GM18511 (cell line): ENCODE measurements around the gene IFRD2.

ENCODE experiments used
- ATAC-seq: cut with Tn5 transposase; IDR thresholded peaks from one replicate; pipeline ENCODE4 v1.9.1; 2021; ENCODE audit warnings: mild to moderate bottlenecking, moderate library complexity; ENCODE audit not compliant: unreplicated experiment

The IFRD2 gene

DNA sequence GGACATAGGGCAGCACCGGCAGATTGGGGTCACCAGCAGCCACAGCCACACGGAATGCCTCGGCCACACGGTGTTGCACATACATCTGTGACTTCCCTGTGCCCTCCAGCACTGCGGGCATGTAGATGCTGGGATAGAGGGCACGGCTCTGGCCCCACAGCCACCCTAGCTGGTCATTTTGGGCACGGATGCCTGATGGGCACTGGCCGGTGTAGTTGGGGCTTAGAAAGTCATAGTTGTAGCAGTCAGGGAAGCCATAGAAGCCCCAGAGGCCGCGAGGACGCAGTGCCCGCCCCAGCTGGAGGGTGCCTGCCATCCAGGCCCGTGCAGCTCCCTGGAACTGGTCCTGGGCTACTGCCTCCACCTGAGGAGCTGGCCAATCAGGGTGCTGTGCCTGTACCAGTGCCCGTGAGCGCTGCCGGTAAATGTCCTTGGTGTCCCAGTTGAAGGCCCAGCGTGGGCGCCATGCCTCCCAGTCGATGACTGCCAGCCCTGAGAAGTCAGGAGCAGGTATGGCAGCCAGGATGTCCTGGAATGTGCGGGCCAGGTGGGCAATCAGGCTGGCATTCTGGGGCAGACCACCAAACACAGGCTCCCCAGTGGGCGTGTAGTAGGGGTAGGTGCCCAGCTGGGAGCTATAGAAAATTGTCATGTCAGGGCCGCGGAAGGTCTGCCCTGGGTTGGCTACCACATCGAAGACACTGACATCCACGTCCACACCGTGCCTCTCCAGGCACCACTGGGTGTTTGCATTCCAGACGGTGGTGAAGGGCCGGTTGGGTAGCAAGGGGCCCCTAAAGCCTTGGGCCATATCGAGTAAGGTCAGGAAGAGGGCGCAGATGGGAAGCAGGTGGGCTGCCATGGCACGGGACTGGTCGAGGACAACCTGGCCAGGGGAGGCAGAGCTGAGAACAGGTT is 10.1 kb upstream of the IFRD2 start:
- no peak for ATAC-seq

GRCh38 chr3:50300681-50301254 is 8.5 kb upstream of the IFRD2 start:
- no peak for ATAC-seq

- ATAC-seq, result no peak
Measured at GRCh38 chr3:50299929-50300680, 7.9 kb upstream of the IFRD2 start.

DNA sequence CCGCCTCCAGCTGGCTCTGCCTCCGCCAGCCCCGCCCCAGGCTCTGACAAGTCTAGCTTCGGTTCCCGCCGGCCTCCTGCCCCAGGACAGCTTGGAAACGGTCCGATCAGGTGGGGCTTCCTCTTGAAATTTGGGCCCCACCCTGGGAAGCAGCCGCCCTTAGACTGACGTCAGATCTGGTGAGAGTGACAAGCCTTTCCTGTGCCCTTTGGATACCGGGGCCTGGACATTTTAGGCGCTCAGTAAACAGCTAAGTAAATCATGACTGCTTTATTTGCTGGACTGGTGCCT is 7.4 kb upstream of the IFRD2 start:
- no peak for ATAC-seq

GRCh38 chr3:50298836-50299637 is 6.8 kb upstream of the IFRD2 start, which contains the start of the genes HYAL3 and NAA80:
Gene HYAL3, minus strand, starts transcription at chr3:50299405. Its CDS starts 3,803 bp downstream, at chr3:50295602.
Gene NAA80, minus strand, starts transcription at chr3:50299405. Its CDS starts 1,942 bp downstream, at chr3:50297463.
- ATAC-seq, result peak; percentile 84

DNA sequence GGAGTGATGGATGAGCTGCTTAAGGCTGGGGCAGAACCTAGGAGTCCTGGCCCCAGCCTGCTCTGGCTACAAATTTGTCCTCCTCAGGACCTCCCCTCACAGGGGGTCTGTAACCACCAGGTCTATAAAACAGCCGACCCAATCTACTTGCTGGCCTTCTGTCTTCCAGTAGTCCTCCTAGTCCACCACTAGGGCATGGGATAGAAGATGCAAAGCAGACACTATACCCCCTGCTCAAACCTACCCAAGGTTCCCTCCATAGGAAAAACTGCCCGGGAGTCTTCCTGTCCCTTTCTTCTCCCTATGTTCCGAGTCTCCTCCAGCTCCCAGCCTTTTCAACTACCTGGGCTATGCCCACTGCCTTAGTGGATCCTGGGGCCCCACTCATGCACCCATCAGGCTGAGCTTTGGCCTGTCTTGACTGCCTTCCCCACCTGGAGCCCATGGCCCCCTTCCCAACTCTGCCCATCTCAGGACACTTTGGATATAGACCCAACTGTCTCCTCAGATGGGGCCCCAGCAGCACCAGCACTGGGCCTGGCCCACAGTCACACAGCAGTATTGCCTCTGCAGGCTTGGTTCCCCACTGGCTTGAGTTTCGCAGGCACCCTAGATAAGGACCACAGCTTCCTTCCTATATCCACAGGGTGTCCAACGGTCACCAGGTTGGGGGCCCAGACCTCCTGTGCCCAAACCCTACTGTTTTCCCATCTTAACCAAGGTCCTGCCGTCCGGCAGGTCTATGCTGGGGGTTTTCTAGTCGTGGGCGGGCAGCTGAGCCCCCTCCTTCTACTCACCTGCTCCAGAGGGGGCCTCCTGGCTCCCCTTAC is 5.9 kb upstream of the IFRD2 start:
- no peak for ATAC-seq

GRCh38 chr3:50297384-50297775 is 5.2 kb upstream of the IFRD2 start:
- no peak for ATAC-seq

DNA sequence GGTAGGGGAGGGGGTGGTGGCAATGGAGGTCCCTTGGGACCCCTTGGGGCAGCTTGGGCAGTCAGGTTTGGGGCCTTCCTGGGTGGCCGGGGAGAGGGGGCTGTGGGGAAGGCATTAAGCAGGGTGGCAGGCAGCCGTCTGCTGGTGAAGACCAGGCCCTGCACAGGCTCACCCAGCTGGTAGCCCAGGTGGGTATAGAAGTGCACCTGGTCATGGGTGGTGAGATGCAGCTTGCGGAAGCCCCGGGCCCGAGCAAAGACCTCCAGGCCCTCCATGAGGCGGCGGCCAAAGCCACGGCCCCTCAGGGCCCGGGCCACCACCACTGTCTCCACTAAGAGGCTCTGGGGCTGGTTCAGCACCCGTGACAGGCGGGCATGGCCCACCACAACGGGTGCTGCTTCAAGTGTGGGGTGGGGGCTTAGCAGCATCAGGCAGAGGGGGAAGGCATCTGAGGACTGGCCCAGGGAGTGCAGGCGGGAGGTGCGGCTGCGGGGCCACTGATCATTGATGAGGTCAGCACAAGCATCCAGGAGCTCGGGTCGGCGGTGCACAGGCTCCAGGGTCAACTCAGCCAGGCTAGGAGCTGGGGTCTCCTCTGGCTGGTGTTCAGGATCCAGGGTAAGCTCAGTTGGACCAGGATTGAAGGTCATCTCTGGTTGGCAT is 4.6 kb upstream of the IFRD2 start:
- ATAC-seq, result no peak

DNA sequence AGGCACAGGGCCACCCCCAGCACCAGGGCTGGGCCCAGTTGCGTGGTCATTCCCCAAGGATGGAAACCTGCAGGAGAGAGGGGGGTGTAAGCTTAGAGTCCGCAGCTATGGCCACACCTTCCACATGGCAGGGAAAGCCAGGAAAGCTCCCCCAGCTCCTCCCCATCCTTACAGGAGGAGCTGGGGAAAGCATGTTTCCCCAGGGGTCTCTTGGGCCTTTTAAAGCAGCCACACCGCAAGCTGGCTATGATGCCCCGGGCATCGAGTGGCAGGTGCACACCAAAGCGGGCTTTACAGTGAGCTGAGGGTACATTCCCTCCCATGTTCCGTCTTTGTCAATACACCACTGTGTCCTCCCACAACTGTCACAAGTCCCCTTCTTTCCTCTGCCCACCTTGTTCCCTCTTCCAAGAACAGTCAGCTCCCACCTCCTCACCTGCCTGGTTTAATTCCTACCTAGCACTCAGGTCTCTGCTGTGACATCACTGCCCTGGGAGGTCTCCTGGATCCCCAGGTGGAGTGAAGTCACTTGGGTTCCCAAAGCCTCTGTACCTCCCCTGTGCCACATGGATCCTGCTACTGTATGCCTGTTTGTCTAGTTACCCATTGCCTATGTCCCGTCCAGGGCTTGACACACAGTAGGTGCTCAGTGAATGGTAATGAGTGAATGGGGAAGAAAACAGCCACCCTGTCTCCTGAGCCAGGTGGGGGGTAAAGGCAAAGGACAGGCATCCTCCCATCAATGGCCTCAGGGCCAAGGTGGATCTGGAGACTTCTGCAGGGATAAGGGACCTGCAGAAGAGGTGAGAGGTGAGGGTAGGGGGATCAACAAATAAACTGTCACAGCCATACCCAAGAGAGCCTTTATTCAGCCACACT is 3.6 kb upstream of the IFRD2 start:
- no peak for ATAC-seq

- no peak for ATAC-seq
Measured at GRCh38 chr3:50294492-50295403, 2.5 kb upstream of the IFRD2 start.

GRCh38 chr3:50294089-50294488 is 1.9 kb upstream of the IFRD2 start:
- ATAC-seq, result no peak

GRCh38 chr3:50293079-50293801 is 1.0 kb upstream of the IFRD2 start:
- no peak for ATAC-seq

DNA sequence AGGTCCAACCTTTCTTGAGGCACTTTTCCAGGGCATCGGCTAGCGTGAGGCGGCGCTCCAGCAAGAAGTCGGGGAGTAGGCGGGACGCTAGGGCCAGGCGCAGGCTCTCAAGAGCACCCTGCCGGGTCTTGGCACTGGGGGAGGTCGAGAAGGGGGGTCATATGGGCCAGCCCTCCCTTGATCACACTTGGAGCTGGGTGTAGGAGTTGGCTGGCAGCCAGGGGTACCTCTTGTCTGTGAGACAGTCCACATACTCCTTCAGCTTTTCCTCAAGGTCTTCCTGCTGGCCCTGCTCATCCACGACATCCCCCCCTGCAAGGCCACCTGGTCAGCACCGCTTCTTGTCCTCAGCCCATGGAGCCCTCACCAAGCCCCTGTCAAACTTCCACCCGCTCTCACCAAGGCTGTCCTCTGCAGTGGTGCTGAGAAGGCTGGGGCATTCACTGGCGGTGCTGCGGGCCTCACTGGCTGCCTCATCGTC is 2.0 kb downstream of the IFRD2 start:
- ATAC-seq, result no peak

DNA sequence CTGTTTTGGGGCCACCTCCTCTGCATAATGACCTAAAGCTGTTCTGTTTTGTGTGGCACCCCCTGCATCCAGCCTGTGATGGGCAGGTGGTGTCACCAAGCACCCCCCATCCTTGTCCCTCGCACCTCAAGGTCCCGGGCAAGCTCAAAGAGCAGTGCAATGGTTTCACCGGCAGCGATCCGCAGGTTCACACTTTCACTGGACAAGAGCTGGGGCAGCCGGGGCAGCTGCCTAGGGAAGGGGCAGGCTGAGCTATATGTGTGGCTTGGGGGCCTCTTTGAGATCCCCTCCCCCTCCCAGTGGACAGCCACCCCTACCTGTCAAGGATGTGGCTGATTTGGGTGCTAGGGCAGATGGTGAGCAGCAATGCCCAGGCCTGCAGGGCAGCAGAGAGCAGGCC is 3.1 kb downstream of the IFRD2 start:
- no peak for ATAC-seq

GRCh38 chr3:50288387-50289007 is 3.7 kb downstream of the IFRD2 start:
- ATAC-seq, result no peak

- no peak for ATAC-seq
Measured at GRCh38 chr3:50287262-50287661, 5.0 kb downstream of the IFRD2 start.
